ENCODE results near the gene GALNTL6.

The GALNTL6 gene

DNA sequence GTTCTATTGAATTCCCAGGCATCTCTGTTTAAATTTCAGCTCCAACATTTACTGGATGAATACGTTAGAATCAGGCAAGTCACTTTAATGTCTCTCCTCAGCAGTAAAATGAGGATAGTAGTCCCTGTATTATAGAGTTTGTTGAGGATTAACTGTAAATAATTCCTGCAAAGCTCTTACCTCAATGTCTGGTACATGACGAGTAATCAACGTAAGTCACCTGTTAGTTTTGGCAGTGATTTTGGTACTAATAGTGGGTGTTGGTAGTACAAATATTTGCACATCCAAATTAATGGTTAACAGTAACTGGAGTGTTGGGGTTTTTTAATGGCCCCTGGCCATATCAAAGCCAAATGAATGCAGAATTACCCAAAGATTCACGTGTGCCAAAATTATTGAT lies 1165.6 kb downstream of the GALNTL6 start:
- TF ChIP-seq, protein P1, sequence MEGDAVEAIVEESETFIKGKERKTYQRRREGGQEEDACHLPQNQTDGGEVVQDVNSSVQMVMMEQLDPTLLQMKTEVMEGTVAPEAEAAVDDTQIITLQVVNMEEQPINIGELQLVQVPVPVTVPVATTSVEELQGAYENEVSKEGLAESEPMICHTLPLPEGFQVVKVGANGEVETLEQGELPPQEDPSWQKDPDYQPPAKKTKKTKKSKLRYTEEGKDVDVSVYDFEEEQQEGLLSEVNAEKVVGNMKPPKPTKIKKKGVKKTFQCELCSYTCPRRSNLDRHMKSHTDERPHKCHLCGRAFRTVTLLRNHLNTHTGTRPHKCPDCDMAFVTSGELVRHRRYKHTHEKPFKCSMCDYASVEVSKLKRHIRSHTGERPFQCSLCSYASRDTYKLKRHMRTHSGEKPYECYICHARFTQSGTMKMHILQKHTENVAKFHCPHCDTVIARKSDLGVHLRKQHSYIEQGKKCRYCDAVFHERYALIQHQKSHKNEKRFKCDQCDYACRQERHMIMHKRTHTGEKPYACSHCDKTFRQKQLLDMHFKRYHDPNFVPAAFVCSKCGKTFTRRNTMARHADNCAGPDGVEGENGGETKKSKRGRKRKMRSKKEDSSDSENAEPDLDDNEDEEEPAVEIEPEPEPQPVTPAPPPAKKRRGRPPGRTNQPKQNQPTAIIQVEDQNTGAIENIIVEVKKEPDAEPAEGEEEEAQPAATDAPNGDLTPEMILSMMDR (IDR thresholded peaks at IDR 0.05; ENCODE audit: insufficient read depth, low read length), result no peak
- TF ChIP-seq, protein P2, sequence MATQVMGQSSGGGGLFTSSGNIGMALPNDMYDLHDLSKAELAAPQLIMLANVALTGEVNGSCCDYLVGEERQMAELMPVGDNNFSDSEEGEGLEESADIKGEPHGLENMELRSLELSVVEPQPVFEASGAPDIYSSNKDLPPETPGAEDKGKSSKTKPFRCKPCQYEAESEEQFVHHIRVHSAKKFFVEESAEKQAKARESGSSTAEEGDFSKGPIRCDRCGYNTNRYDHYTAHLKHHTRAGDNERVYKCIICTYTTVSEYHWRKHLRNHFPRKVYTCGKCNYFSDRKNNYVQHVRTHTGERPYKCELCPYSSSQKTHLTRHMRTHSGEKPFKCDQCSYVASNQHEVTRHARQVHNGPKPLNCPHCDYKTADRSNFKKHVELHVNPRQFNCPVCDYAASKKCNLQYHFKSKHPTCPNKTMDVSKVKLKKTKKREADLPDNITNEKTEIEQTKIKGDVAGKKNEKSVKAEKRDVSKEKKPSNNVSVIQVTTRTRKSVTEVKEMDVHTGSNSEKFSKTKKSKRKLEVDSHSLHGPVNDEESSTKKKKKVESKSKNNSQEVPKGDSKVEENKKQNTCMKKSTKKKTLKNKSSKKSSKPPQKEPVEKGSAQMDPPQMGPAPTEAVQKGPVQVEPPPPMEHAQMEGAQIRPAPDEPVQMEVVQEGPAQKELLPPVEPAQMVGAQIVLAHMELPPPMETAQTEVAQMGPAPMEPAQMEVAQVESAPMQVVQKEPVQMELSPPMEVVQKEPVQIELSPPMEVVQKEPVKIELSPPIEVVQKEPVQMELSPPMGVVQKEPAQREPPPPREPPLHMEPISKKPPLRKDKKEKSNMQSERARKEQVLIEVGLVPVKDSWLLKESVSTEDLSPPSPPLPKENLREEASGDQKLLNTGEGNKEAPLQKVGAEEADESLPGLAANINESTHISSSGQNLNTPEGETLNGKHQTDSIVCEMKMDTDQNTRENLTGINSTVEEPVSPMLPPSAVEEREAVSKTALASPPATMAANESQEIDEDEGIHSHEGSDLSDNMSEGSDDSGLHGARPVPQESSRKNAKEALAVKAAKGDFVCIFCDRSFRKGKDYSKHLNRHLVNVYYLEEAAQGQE (IDR thresholded peaks at IDR 0.05; ENCODE audit: insufficient replicate concordance, low read depth), result no peak
- TF ChIP-seq SPI1 (IDR thresholded peaks at IDR 0.05; ENCODE audit: borderline replicate concordance, low read depth), result no peak
- TF ChIP-seq GABPA (IDR thresholded peaks at IDR 0.05; ENCODE audit: low read depth), result no peak
- TF ChIP-seq POLR2AphosphoS5 (IDR thresholded peaks at IDR 0.05; ENCODE audit: low read depth), result no peak
- no peaks in the 10 kb centered on the region for H3K27me3 ChIP-seq (ENCODE audit: insufficient read depth, poor library complexity, severe bottlenecking)
- DNase-seq (ENCODE audit: low read depth in 1 of 2, low spot score in 1 of 2), result no peak
- no peak overlapping the region for H3K4me3 ChIP-seq (replicated peaks; ENCODE audit: insufficient read depth, low read length)
- no peak overlapping the region for H3K27ac ChIP-seq (replicated peaks)

DNA sequence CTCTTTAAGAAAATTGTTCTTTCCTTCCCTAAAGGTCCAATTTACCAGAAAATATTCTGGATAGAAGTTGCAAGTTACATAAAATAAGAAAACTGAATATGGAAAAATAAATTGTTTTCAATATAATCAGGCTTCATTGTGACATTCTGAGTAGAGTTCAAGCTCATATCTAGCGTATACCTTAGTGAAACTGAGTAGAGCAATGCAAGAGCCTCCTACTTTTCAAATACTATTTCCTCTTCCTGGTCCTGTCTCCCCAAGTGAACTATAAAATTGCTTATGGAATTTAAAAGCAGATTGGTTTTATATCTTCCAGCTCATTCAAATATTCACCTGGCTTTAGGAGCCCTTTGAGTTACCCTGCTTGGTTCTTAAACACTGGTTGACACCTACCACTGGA lies 1166.1 kb downstream of the GALNTL6 start:
- DNase-seq (ENCODE audit: low read depth in 1 of 2, low spot score in 1 of 2), result no peak
- TF ChIP-seq SPI1 (IDR thresholded peaks at IDR 0.05; ENCODE audit: borderline replicate concordance, low read depth), result no peak
- TF ChIP-seq, protein P2 (IDR thresholded peaks at IDR 0.05; ENCODE audit: insufficient replicate concordance, low read depth), result no peak
- TF ChIP-seq POLR2AphosphoS5 (IDR thresholded peaks at IDR 0.05; ENCODE audit: low read depth), result no peak
- no peak for TF ChIP-seq GABPA (IDR thresholded peaks at IDR 0.05; ENCODE audit: low read depth)
- Histone ChIP-seq H3K27me3 (ENCODE audit: insufficient read depth, poor library complexity, severe bottlenecking) (no peaks in the 10 kb centered on the region), H3K4me3 (replicated peaks; ENCODE audit: insufficient read depth, low read length) (no peak overlapping the region), H3K27ac (replicated peaks) (no peak overlapping the region)

DNA sequence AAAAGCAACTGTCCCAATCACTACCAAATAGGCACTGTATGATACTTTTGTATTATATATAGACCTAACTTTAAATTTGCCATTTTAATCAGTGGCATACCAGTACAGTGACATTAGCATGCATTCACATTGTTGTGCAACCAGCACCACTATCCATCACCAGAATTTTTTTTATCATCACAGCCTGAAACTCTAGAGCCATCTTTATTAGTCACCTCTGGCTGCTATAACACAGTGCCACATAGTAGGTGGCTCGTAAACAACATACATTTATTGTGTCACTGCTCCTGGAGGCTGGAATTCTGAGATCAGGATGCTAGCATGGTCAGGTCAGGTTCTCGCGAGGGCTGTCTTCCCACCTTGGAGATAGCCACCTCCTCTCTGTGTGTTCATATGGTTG lies 1167.0 kb downstream of the GALNTL6 start:
- no peak for TF ChIP-seq GABPA (IDR thresholded peaks at IDR 0.05; ENCODE audit: low read depth)
- TF ChIP-seq POLR2AphosphoS5 (IDR thresholded peaks at IDR 0.05; ENCODE audit: low read depth), result no peak
- TF ChIP-seq SPI1 (IDR thresholded peaks at IDR 0.05; ENCODE audit: borderline replicate concordance, low read depth), result no peak
- TF ChIP-seq, protein P2 (IDR thresholded peaks at IDR 0.05; ENCODE audit: insufficient replicate concordance, low read depth), result no peak
- TF ChIP-seq, protein P1 (IDR thresholded peaks at IDR 0.05; ENCODE audit: insufficient read depth, low read length), result no peak

More for the DNA sequence above, 1167.0 kb downstream of the GALNTL6 start:
- Histone ChIP-seq H3K27ac (replicated peaks) (no peak overlapping the region), H3K4me3 (replicated peaks; ENCODE audit: insufficient read depth, low read length) (no peak overlapping the region), H3K27me3 (ENCODE audit: insufficient read depth, poor library complexity, severe bottlenecking) (no peaks in the 10 kb centered on the region)
- no peak for DNase-seq (ENCODE audit: low read depth in 1 of 2, low spot score in 1 of 2)

Data from HL-60 (cell line).